Measurements from ENCODE around the gene EEF2K. TPM values are rescaled to one million over a fixed set of nuclear protein-coding genes. Genes with fewer than 3 reads are reported as not detected.
A peak's percentile ranks its signal among the peaks of the same experiment; 100 is the strongest.

The EEF2K gene
- total RNA-seq, 5 donors from 2014 or later (not counting 1 experiment from before 2014, with no cell fraction given), result 15.5 to 21.5 (median 21.0) TPM

DNA sequence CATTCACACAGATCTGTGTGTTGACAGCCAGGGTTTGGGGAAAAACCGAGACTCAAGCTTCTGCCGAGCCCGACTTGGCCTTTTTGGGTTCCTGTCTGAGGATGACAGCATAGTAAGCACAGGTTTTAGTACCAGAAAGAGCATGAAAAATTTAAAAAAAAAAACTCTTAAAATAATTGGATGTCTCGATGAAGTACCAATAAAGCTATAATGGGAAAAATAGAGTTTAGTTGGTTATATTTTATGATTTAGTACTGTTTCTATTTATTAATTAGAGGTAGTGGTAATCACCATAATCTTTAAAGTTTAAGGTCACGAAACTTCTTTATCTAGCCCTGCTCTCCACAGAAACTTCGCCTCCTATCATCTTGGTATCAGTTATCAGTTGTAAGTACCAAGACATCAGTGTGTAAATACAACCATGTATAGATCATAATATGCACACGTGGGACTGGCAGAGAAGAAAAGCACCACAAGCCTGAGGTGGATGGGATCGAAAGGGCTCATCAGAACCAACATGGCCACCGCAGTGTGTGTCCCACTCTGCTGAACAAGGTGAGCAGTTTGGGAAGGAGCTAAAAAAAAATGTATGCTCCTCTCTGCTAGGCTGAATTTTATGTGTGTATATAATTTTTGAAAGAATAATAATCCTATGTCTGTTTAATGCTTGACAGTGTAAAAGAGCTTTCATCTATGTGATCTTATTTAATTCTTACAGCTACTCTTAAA, 14.4 kb upstream of the EEF2K start:
- H3K36me3 Mint-ChIP-seq, result no peaks in the 10 kb centered on the region
- peaks cover 0 to 13% (median 6%) of the 10 kb centered on the region in 3 donors for H3K9me3 Mint-ChIP-seq
- no peaks in the 10 kb centered on the region for H3K9me3 ChIP-seq
- H3K4me3 Mint-ChIP-seq, result peak overlapping the region; percentile 83 to 91 (median 84)
- H3K27ac ChIP-seq (ENCODE audit: low read length), result peak overlapping the region; percentile 99
- H3K4me3 ChIP-seq (ENCODE audit: control insufficient read depth in 1 of 2, extremely low read depth in 1 of 2, low read length in 1 of 2), result peak overlapping the region; percentile 52 to 79
- peak overlapping the region; percentile 99 to 100 for H3K27ac Mint-ChIP-seq
- H3K4me1 ChIP-seq (ENCODE audit: control insufficient read depth in 1 of 2, extremely low read depth in 1 of 2, insufficient read depth in 2 of 2, low read length in 2 of 2), result peaks cover 34 to 83% of the 10 kb centered on the region in 2 experiments
- DNase-seq (peak in 32 of 35 experiments; percentile 22 to 74 (median 44)), ATAC-seq (replicated peaks in 1 of 4) (no peak)
- POLR2A ChIA-PET, result interaction anchor here (0.5 to 2.1 kb wide), 11 partner anchors 15 to 546 kb away, joined by 3 to 27 read pairs (median 5); partner anchors contain the start of genes UQCRC2 (in 2 of the 2), EEF2K (in 1 of the 2) and POLR3E (in 1 of the 2)
- H3K27me3 Mint-ChIP-seq, result peaks cover 0 to 5% of the 10 kb centered on the region in 2 donors
- H3K36me3 ChIP-seq (ENCODE audit: control insufficient read depth in 2 of 2, extremely low read depth in 1 of 2, insufficient read depth in 1 of 2, low read length in 1 of 2), result no peaks in the 10 kb centered on the region
- peaks cover 62 to 70% (median 65%) of the 10 kb centered on the region in 3 donors for H3K4me1 Mint-ChIP-seq
- 0% methylated on average over 1 of the region's 9 CpGs for WGBS (ENCODE audit: insufficient coverage)
- no peaks in the 10 kb centered on the region for H3K27me3 ChIP-seq (replicated peaks in 1 of 2; ENCODE audit: control insufficient read depth in 2 of 2, extremely low read depth in 1 of 2, insufficient read depth in 2 of 2, low read length in 1 of 2)
- CTCF ChIA-PET, result interaction anchor here in 1 of 2 donors (0.9 to 2.0 kb wide), 4 partner anchors 93 to 238 kb away, joined by 3 to 15 read pairs (median 7); partner anchors contain the start of gene POLR3E

DNA sequence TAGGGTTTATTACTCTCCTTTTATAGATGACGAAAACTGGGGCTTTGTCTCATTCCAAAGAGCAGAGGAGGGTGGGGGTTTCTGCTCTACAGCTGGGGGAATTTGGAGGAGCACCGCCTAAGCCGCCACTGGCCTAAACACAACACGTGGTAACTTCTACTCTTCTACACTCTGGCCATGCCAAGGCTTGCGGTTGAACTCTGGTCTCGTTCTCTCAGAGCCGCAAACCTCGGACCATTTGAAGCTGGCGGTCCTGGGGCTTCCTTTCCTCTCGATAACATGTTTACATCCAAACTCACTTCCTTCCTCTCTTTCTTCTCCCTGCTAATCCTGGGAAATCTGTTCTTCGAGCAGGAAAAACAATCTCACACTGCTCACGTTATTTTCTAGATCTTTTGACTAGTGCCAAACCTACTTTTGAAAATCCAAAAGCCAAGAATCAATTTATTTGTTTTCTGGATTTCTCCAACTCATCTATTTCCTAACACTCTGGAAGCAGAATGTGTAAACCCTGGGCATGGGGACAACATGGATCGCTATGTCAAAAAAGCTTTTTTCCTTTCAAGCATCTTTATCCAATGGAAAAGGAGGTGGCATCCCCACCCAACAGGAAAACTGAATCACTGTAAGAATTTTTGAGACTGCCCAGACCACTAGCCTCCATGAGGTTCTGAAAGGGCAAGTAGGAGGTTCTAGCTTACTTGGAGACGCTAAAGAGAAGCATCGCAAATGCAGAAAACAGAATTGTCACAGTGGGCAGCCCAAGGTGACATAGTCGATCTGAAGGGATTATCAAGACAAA, 13.6 kb upstream of the EEF2K start:
- DNase-seq (peak; percentile 52 to 94 (median 87)), ATAC-seq (replicated peaks in 1 of 4) (peak in 2 of 4 experiments; percentile 3 to 23)
- H3K27ac ChIP-seq (ENCODE audit: low read length), result peak overlapping the region; percentile 99
- H3K4me3 Mint-ChIP-seq, result peak overlapping the region; percentile 83 to 91 (median 84)
- H3K27me3 ChIP-seq (replicated peaks in 1 of 2; ENCODE audit: control insufficient read depth in 2 of 2, extremely low read depth in 1 of 2, insufficient read depth in 2 of 2, low read length in 1 of 2), result no peaks in the 10 kb centered on the region
- ChIA-PET POLR2A (interaction anchor here (0.5 to 2.1 kb wide), 6 partner anchors 14 to 245 kb away, joined by 4 to 27 read pairs (median 6); partner anchors contain the start of genes POLR3E (in 1 of the 2) and UQCRC2 (in 1 of the 2)), CTCF (interaction anchor here in 1 of 2 donors (1.2 to 2.0 kb wide), 3 partner anchors 93 to 107 kb away, joined by 6 to 15 read pairs (median 8); partner anchors contain the start of gene POLR3E)
- peaks cover 34 to 78% of the 10 kb centered on the region in 2 experiments for H3K4me1 ChIP-seq (ENCODE audit: control insufficient read depth in 1 of 2, extremely low read depth in 1 of 2, insufficient read depth in 2 of 2, low read length in 2 of 2)
- 18% methylated on average over 12 of the region's 16 CpGs for WGBS (ENCODE audit: insufficient coverage)
- peaks cover 64 to 71% (median 70%) of the 10 kb centered on the region in 3 donors for H3K4me1 Mint-ChIP-seq
- H3K9me3 ChIP-seq, result no peaks in the 10 kb centered on the region
- H3K9me3 Mint-ChIP-seq, result peaks cover 0 to 13% (median 6%) of the 10 kb centered on the region in 3 donors
- H3K36me3 Mint-ChIP-seq, result no peaks in the 10 kb centered on the region
- peak overlapping the region; percentile 99 to 100 for H3K27ac Mint-ChIP-seq
- H3K4me3 ChIP-seq (ENCODE audit: control insufficient read depth in 1 of 2, extremely low read depth in 1 of 2, low read length in 1 of 2), result peak overlapping the region in 1 of 2 donors; percentile 79
- peaks cover 0 to 5% of the 10 kb centered on the region in 2 donors for H3K27me3 Mint-ChIP-seq
- H3K36me3 ChIP-seq (ENCODE audit: control insufficient read depth in 2 of 2, extremely low read depth in 1 of 2, insufficient read depth in 1 of 2, low read length in 1 of 2), result no peaks in the 10 kb centered on the region

DNA sequence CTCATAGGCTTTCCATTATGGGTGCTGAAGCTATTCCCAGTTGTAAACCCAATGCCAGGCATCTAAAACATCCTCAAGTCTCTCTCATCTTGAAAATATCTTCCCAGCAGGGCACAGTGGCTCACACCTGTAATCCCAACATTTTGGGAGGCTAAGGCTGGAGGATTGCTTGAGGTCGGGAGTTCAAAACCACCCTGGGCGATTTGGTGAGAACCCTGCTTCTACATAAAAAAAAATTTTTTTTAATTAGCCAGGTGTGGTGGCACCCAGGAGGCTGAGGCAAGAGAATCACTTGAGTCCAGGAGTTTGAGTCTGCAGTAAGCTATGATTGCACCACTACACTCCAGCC, 13.0 kb upstream of the EEF2K start:
- Histone ChIP-seq H3K9me3 (no peaks in the 10 kb centered on the region), H3K4me1 (ENCODE audit: control insufficient read depth in 1 of 2, extremely low read depth in 1 of 2, insufficient read depth in 2 of 2, low read length in 2 of 2) (peaks cover 34 to 72% of the 10 kb centered on the region in 2 experiments), H3K27ac (ENCODE audit: low read length) (peak overlapping the region; percentile 99), H3K27me3 (replicated peaks in 1 of 2; ENCODE audit: control insufficient read depth in 2 of 2, extremely low read depth in 1 of 2, insufficient read depth in 2 of 2, low read length in 1 of 2) (no peaks in the 10 kb centered on the region), H3K36me3 (ENCODE audit: control insufficient read depth in 2 of 2, extremely low read depth in 1 of 2, insufficient read depth in 1 of 2, low read length in 1 of 2) (no peaks in the 10 kb centered on the region), H3K4me3 (ENCODE audit: control insufficient read depth in 1 of 2, extremely low read depth in 1 of 2, low read length in 1 of 2) (no peak overlapping the region)
- Mint-ChIP-seq H3K36me3 (no peaks in the 10 kb centered on the region), H3K27ac (peak overlapping the region; percentile 99 to 100), H3K27me3 (peaks cover 0 to 5% of the 10 kb centered on the region in 2 donors), H3K4me1 (peaks cover 63 to 68% (median 66%) of the 10 kb centered on the region in 3 donors), H3K4me3 (peak overlapping the region in 2 of 3 donors; percentile 84 to 91), H3K9me3 (peaks cover 0 to 13% (median 6%) of the 10 kb centered on the region in 3 donors)
- DNase-seq, result no peak
- WGBS (ENCODE audit: insufficient coverage), result no CpG with 5 or more reads among the region's 2 CpGs
- ChIA-PET POLR2A (no interaction called here), CTCF (no interaction called here)
- no peak for ATAC-seq (replicated peaks in 1 of 4)

DNA sequence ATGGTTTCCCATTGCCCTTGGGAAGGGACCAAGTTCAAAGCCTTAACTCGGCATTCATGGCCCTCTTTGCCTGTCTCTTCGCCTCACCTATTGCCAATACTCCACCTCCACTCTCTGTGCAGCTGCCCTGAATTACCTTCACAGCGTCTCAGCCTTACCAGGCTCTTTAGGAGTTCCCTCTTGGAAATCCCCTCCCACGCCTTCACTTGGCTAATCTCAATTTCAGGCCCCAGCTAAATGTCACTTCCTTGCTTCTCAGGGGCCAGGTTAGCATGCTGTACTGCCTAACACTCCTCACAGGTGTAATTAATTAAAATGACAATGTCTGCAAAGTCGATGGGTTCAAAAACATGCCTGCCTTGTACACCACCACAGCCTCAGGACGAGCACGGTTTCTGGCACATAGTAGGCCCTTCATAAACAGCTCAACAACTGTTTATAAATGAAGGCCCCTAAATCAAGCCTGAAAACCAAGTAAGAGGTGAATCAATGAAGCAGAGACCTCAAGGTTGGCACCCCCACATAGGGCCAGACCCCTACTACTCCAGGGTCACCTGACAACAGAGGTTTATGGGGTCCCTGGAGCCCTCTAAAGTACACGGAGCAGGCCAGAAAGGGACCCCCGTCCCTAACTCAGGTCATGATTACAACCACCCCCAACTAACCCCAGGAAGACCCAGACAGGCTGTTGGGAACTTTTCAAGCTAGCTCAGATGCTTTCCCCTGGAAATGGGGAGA, 11.2 kb upstream of the EEF2K start:
- CTCF ChIA-PET, result interaction anchor here in 1 of 2 donors (0.6 to 2.6 kb wide), 4 partner anchors 11 to 188 kb away, joined by 3 to 23 read pairs (median 6); partner anchors contain the start of genes EEF2K and POLR3E
- Histone ChIP-seq H3K27ac (ENCODE audit: low read length) (peak overlapping the region; percentile 81), H3K36me3 (ENCODE audit: control insufficient read depth in 2 of 2, extremely low read depth in 1 of 2, insufficient read depth in 1 of 2, low read length in 1 of 2) (no peaks in the 10 kb centered on the region), H3K4me1 (ENCODE audit: control insufficient read depth in 1 of 2, extremely low read depth in 1 of 2, insufficient read depth in 2 of 2, low read length in 2 of 2) (peaks cover 26 to 61% of the 10 kb centered on the region in 2 experiments), H3K9me3 (no peaks in the 10 kb centered on the region), H3K4me3 (ENCODE audit: control insufficient read depth in 1 of 2, extremely low read depth in 1 of 2, low read length in 1 of 2) (no peak overlapping the region), H3K27me3 (replicated peaks in 1 of 2; ENCODE audit: control insufficient read depth in 2 of 2, extremely low read depth in 1 of 2, insufficient read depth in 2 of 2, low read length in 1 of 2) (no peaks in the 10 kb centered on the region)
- H3K4me3 Mint-ChIP-seq, result peak overlapping the region; percentile 79 to 85 (median 81)
- POLR2A ChIA-PET, result interaction anchor here (0.6 to 1.2 kb wide), 3 partner anchors 10 to 118 kb away, joined by 3 to 26 read pairs (median 6); no protein-coding TSS in a partner anchor
- peaks cover 0 to 5% of the 10 kb centered on the region in 2 donors for H3K27me3 Mint-ChIP-seq
- DNase-seq, result peak in 20 of 35 experiments; percentile 11 to 76 (median 28)
- no peaks in the 10 kb centered on the region for H3K36me3 Mint-ChIP-seq
- peaks cover 0 to 13% (median 6%) of the 10 kb centered on the region in 3 donors for H3K9me3 Mint-ChIP-seq
- H3K27ac Mint-ChIP-seq, result peak overlapping the region; percentile 95 to 97
- WGBS (ENCODE audit: insufficient coverage), result 64% methylated on average over 4 of the region's 9 CpGs
- H3K4me1 Mint-ChIP-seq, result peaks cover 48 to 53% (median 48%) of the 10 kb centered on the region in 3 donors
- ATAC-seq (replicated peaks in 1 of 4), result no peak

DNA sequence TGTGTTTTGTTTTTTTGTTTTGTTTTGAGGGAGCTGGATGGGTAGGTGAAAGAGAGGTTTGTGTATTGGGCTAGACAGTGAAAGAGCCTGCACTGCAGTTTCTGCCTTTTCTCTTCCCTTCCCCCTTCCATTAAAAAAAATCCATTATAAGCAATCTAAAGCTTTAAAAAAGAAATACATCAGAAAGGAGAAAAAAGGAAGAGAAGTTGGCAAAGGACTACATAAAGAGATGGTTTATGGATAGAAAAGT, 10.7 kb upstream of the EEF2K start:
- Histone ChIP-seq H3K4me1 (ENCODE audit: control insufficient read depth in 1 of 2, extremely low read depth in 1 of 2, insufficient read depth in 2 of 2, low read length in 2 of 2) (peaks cover 26 to 59% of the 10 kb centered on the region in 2 experiments), H3K9me3 (no peaks in the 10 kb centered on the region), H3K36me3 (ENCODE audit: control insufficient read depth in 2 of 2, extremely low read depth in 1 of 2, insufficient read depth in 1 of 2, low read length in 1 of 2) (no peaks in the 10 kb centered on the region), H3K27ac (ENCODE audit: low read length) (peak overlapping the region; percentile 81), H3K27me3 (replicated peaks in 1 of 2; ENCODE audit: control insufficient read depth in 2 of 2, extremely low read depth in 1 of 2, insufficient read depth in 2 of 2, low read length in 1 of 2) (no peaks in the 10 kb centered on the region), H3K4me3 (ENCODE audit: control insufficient read depth in 1 of 2, extremely low read depth in 1 of 2, low read length in 1 of 2) (peak overlapping the region in 1 of 2 donors; percentile 63)
- Mint-ChIP-seq H3K9me3 (peaks cover 0 to 13% (median 6%) of the 10 kb centered on the region in 3 donors), H3K27me3 (peaks cover 0 to 5% of the 10 kb centered on the region in 2 donors), H3K4me1 (peaks cover 47 to 52% (median 48%) of the 10 kb centered on the region in 3 donors), H3K4me3 (peak overlapping the region; percentile 79 to 85 (median 81)), H3K27ac (peak overlapping the region; percentile 95 to 97), H3K36me3 (no peaks in the 10 kb centered on the region)
- DNase-seq (no peak), ATAC-seq (replicated peaks in 1 of 4) (no peak)
- POLR2A ChIA-PET, result interaction anchor here in 1 of 2 donors (0.6 kb wide), 1 partner anchor 101 kb away, joined by 26 read pairs; no protein-coding TSS in a partner anchor
- CTCF ChIA-PET, result interaction anchor here in 1 of 2 donors (0.6 to 2.6 kb wide), 4 partner anchors 11 to 189 kb away, joined by 3 to 23 read pairs (median 6); partner anchors contain the start of genes EEF2K and POLR3E
